RPMI8226 (cell line): ENCODE data around the gene USP40.
"Not testable (repeated sequence)": the region's sequence is repeated elsewhere in the genome, so short reads cannot be mapped to it uniquely, and the experiment has no call there.

ENCODE experiments used
- DNase-seq: peaks from one replicate; pipeline ENCODE4 v3.0.0-alpha.2; 2015

Gene USP40

GRCh38 chr2:233566141-233566956 lies at the start of gene USP40:
TSS of gene USP40 (minus strand) at chr2:233566782. CDS start at chr2:233565554, 1,228 bp downstream.
- DNase-seq: peak; percentile 66

- DNase-seq: no peak
Measured at GRCh38 chr2:233611284-233611683, 44.7 kb upstream of the USP40 start.

- no peak for DNase-seq
Measured at GRCh38 chr2:233605680-233606079, 39.1 kb upstream of the USP40 start.

GRCh38 chr2:233604826-233605225 lies 38.2 kb upstream of the USP40 start:
- DNase-seq: no peak

- DNase-seq: no peak
Measured at GRCh38 chr2:233603520-233603919, 36.9 kb upstream of the USP40 start.

- no peak for DNase-seq
Measured at GRCh38 chr2:233602076-233602475, 35.5 kb upstream of the USP40 start.

- DNase-seq: no peak
Measured at GRCh38 chr2:233600386-233600785, 33.8 kb upstream of the USP40 start.

- DNase-seq: no peak
Measured at GRCh38 chr2:233598952-233599351, 32.4 kb upstream of the USP40 start.

GRCh38 chr2:233597522-233597921 lies 30.9 kb upstream of the USP40 start:
- DNase-seq: no peak

GRCh38 chr2:233593201-233593600 lies 26.6 kb upstream of the USP40 start:
- no peak for DNase-seq

GRCh38 chr2:233592706-233593105 lies 26.1 kb upstream of the USP40 start:
- not testable (repeated sequence) for DNase-seq

GRCh38 chr2:233588400-233588799 lies 21.8 kb upstream of the USP40 start:
- DNase-seq: no peak

GRCh38 chr2:233584210-233584609 lies 17.6 kb upstream of the USP40 start:
- DNase-seq: no peak

GRCh38 chr2:233583217-233583965 lies 16.8 kb upstream of the USP40 start:
- DNase-seq: not testable (repeated sequence)

GRCh38 chr2:233577341-233577740 lies 10.8 kb upstream of the USP40 start:
- DNase-seq: not testable (repeated sequence)

GRCh38 chr2:233572468-233572867 lies 5.9 kb upstream of the USP40 start:
- no peak for DNase-seq

GRCh38 chr2:233571462-233571861 lies 4.9 kb upstream of the USP40 start:
- DNase-seq: no peak

GRCh38 chr2:233571001-233571400 lies 4.4 kb upstream of the USP40 start:
- DNase-seq: no peak

GRCh38 chr2:233565685-233566140 lies 869 bp downstream of the USP40 start:
- DNase-seq: no peak

GRCh38 chr2:233563663-233564430 lies 2.7 kb downstream of the USP40 start:
- DNase-seq: no peak

- DNase-seq: no peak
Measured at GRCh38 chr2:233556881-233557736, 9.5 kb downstream of the USP40 start.

- no peak for DNase-seq
Measured at GRCh38 chr2:233553366-233553765, 13.2 kb downstream of the USP40 start.
